ENCODE results near the gene DYSF. TPM values are rescaled to one million over a fixed set of nuclear protein-coding genes. Genes with fewer than 3 reads are reported as not detected.

Gene DYSF
- total RNA-seq, 4 donors from 2014 or later = 3.7 to 18.7 (median 10.6) TPM

DNA sequence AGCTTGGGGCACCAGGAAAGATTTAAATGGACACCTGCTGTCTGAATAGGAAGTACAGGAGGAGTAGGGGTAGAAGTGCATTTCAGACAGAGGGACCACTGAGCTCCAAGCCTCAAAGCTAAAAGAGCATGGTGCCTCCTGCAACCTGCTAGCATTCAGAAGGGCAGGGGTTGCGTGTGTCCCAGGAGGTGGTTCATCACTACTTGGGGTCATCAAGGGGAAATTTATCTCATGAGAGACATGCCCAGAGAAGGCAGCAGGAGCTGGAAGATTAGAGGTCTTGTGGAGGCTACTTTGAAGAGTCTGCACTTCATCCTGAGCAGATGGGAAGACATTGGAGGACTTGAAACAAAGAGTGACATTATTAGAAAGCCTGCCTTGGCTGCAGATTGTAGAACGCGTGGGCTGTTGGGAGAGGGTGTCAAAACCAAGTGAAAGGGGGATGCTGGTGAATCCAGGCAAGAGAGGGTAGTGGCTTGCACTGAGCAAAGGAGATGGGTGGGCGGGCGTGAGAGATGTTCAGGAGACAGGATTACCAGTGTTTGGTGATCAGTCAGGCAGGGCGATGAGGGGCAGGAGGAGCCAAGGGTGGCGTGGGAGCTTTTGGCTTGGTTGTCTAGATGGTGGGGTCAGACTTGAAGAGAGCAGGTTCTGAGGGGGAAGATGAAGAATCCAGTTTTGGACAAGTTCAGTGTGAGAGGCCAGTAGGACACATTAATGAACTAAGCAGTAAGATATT, 154.0 kb downstream of the DYSF start:
- Histone ChIP-seq H3K4me1 (no peaks in the 10 kb centered on the region), H3K36me3 (no peaks in the 10 kb centered on the region), H3K4me3 (no peak overlapping the region), H3K9me3 (no peaks in the 10 kb centered on the region), H3K27ac (no peak overlapping the region), H3K27me3 (no peaks in the 10 kb centered on the region)
- 88 to 95% methylated on average over 6 to 7 of the region's 7 CpGs for WGBS, 2 donors (ENCODE audit: low coverage in 1 of 2)
- DNase-seq = no peak
- in situ Hi-C loops (cut with MboI; ENCODE audit: low pct_ligation_motif_present in 1 of 4, low pct_unique_long_range_greater_than_20kb in 1 of 4, low sequenced_read_pairs in 3 of 4) (no loop called here), intact Hi-C loops (cut with DNase I; ENCODE audit: low total_unique reads) (no loop called here)
- TF ChIP-seq POLR2A (IDR thresholded peaks at IDR 0.05) (no peak), POLR2AphosphoS5 (IDR thresholded peaks at IDR 0.05) (no peak), EP300 (IDR thresholded peaks at IDR 0.05; ENCODE audit: low read depth) (no peak)
- TF ChIP-seq, protein P1, sequence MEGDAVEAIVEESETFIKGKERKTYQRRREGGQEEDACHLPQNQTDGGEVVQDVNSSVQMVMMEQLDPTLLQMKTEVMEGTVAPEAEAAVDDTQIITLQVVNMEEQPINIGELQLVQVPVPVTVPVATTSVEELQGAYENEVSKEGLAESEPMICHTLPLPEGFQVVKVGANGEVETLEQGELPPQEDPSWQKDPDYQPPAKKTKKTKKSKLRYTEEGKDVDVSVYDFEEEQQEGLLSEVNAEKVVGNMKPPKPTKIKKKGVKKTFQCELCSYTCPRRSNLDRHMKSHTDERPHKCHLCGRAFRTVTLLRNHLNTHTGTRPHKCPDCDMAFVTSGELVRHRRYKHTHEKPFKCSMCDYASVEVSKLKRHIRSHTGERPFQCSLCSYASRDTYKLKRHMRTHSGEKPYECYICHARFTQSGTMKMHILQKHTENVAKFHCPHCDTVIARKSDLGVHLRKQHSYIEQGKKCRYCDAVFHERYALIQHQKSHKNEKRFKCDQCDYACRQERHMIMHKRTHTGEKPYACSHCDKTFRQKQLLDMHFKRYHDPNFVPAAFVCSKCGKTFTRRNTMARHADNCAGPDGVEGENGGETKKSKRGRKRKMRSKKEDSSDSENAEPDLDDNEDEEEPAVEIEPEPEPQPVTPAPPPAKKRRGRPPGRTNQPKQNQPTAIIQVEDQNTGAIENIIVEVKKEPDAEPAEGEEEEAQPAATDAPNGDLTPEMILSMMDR (IDR thresholded peaks at IDR 0.05) = no peak

DNA sequence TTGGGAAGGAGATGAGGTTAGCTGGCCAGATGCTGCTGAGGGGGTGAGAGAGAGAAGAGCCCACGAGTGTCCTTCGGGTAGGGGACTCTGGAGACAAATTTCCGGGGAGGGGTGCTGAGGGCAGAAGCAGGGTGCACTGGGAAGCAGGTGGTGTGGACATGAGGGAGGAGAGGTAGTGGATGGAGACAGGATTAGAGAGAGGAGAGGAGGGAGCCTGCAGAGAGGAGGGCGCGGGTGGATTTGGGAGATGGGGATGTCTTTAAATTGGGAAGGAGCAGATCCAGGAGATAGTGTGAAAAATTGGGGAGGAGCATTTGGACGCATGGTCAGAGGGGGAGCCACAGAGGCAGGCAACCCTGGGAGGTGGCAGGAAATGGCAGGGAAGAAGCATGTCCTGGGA, 154.7 kb downstream of the DYSF start:
- Histone ChIP-seq H3K27me3 (no peaks in the 10 kb centered on the region), H3K36me3 (no peaks in the 10 kb centered on the region), H3K9me3 (no peaks in the 10 kb centered on the region), H3K4me1 (no peaks in the 10 kb centered on the region), H3K27ac (no peak overlapping the region), H3K4me3 (no peak overlapping the region)
- in situ Hi-C loops (cut with MboI; ENCODE audit: low pct_ligation_motif_present in 1 of 4, low pct_unique_long_range_greater_than_20kb in 1 of 4, low sequenced_read_pairs in 3 of 4) (no loop called here), intact Hi-C loops (cut with DNase I; ENCODE audit: low total_unique reads) (no loop called here)
- TF ChIP-seq POLR2AphosphoS5 (IDR thresholded peaks at IDR 0.05) (no peak), EP300 (IDR thresholded peaks at IDR 0.05; ENCODE audit: low read depth) (no peak), POLR2A (IDR thresholded peaks at IDR 0.05) (no peak)
- TF ChIP-seq, protein P1 (IDR thresholded peaks at IDR 0.05) = no peak
- no peak for DNase-seq
- WGBS, 2 donors (ENCODE audit: low coverage in 1 of 2) = 69 to 89% methylated on average over 6 of the region's 6 CpGs

DNA sequence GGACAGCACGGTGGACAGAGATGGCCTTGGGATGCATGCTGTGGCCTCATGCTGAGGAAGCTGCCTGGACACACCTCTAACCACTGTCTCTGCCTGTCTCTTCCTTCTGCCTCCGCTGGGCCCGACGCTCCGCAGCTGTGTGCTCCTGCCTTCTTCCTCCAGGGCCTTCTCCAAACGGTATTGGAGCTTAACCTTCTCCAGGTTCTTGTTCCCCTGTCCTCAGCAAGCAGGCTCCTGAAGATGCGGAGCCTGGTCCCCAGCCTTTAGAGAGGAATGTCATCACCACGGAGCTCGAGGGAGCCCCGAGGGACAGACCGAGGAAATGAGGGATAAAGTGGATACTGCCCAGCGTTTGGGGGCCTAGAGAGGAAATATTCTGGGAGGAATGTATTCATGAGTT, 155.1 kb downstream of the DYSF start:
- DNase-seq = no peak
- intact Hi-C loops (cut with DNase I; ENCODE audit: low total_unique reads) = no loop called here
- TF ChIP-seq EP300 (IDR thresholded peaks at IDR 0.05; ENCODE audit: low read depth) (no peak), POLR2A (IDR thresholded peaks at IDR 0.05) (no peak)
- in situ Hi-C loops (cut with MboI; ENCODE audit: low pct_ligation_motif_present in 1 of 4, low pct_unique_long_range_greater_than_20kb in 1 of 4, low sequenced_read_pairs in 3 of 4) = no loop called here
- H3K4me3 ChIP-seq = no peak overlapping the region
- no peak overlapping the region for H3K27ac ChIP-seq
- 74 to 77% methylated on average over 7 to 12 of the region's 12 CpGs for WGBS, 2 donors (ENCODE audit: low coverage in 1 of 2)
- H3K27me3 ChIP-seq = no peaks in the 10 kb centered on the region
- H3K4me1 ChIP-seq = no peaks in the 10 kb centered on the region
- no peaks in the 10 kb centered on the region for H3K36me3 ChIP-seq
- H3K9me3 ChIP-seq = no peaks in the 10 kb centered on the region

DNA sequence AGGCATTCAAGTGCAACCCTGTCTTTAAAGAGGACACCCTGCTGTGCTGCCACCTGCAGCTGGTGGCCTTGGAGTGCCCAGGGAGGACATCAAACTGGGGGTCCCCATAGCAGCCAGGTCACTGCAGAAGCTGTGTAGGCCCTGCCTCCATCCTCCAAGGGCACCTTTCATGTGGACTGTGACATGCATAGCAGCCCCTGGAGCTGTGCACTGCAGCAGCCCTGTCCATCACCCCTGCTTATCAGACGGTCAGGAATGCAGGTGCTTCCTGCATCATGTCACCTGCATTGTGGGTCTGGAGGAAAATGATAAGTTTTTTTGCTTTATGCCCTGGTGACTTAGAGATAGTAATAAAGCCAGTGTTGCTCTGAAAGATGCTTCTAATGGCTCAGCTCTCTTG, 155.7 kb downstream of the DYSF start:
- DNase-seq = no peak
- H3K27ac ChIP-seq = no peak overlapping the region
- in situ Hi-C loops (cut with MboI; ENCODE audit: low pct_ligation_motif_present in 1 of 4, low pct_unique_long_range_greater_than_20kb in 1 of 4, low sequenced_read_pairs in 3 of 4) = no loop called here
- 56% methylated on average over 1 of the region's 1 CpG; no CpG with 5 or more reads in 1 of the 2 donors for WGBS, 2 donors (ENCODE audit: low coverage in 1 of 2)
- TF ChIP-seq POLR2AphosphoS5 (IDR thresholded peaks at IDR 0.05) (no peak), POLR2A (IDR thresholded peaks at IDR 0.05) (no peak), EP300 (IDR thresholded peaks at IDR 0.05; ENCODE audit: low read depth) (no peak)
- TF ChIP-seq, protein P1 (IDR thresholded peaks at IDR 0.05) = no peak
- no peaks in the 10 kb centered on the region for H3K36me3 ChIP-seq
- no peak overlapping the region for H3K4me3 ChIP-seq
- no peaks in the 10 kb centered on the region for H3K4me1 ChIP-seq
- no peaks in the 10 kb centered on the region for H3K27me3 ChIP-seq
- no peaks in the 10 kb centered on the region for H3K9me3 ChIP-seq
- intact Hi-C loops (cut with DNase I; ENCODE audit: low total_unique reads) = no loop called here

Measured in transverse colon (tissue), 4 donors.